WTC11 (cell line): Measurements from ENCODE around the gene C2orf92. TPM values are rescaled to one million over a fixed set of nuclear protein-coding genes. Genes with fewer than 3 reads are reported as not detected.

Experiments
- ATAC-seq: fragments of 200-7000 bp; cut with Tn5 transposase; 2 replicates; pipeline ENCODE4 v1.10.0; 2021; ENCODE audit warnings: mild to moderate bottlenecking, moderate library complexity
- CTCF ChIA-PET: fragments of 300-600 bp; sonication (Branson Sonifier 250); formaldehyde crosslinking; loops from one replicate; lab custom pipeline; 2021; ENCODE audit warnings: antibody characterized with exemption; lab: Charles Lee
- POLR2A ChIA-PET: fragments of 350-600 bp; sonication (Branson Sonifier 250); formaldehyde crosslinking; loops from one replicate; lab custom pipeline; 2021; ENCODE audit warnings: antibody characterized with exemption; lab: Charles Lee
- DNase-seq: peaks from one replicate; pipeline ENCODE4 v3.0.0; 2021; ENCODE audit warnings: low spot score
- H3K27ac Mint-ChIP-seq: 2 replicates; pipeline ENCODE4 v1.8.0; 2021; ENCODE audit warnings: mixed read lengths
- H3K27me3 Mint-ChIP-seq: 2 replicates; pipeline ENCODE4 v1.8.0; 2021; ENCODE audit warnings: low read depth, mild to moderate bottlenecking, moderate library complexity, mixed read lengths
- H3K36me3 Mint-ChIP-seq: 2 replicates; pipeline ENCODE4 v1.8.0; 2021; ENCODE audit warnings: mixed read lengths
- H3K4me1 Mint-ChIP-seq: 2 replicates; pipeline ENCODE4 v1.8.0; 2022; ENCODE audit warnings: mixed read lengths
- H3K4me3 Mint-ChIP-seq: 2 replicates; pipeline ENCODE4 v1.8.0; 2021; ENCODE audit warnings: mild to moderate bottlenecking, moderate library complexity, mixed read lengths
- H3K9me3 Mint-ChIP-seq: 2 replicates; pipeline ENCODE4 v1.8.0; 2021; ENCODE audit warnings: mixed read lengths
- ESRRA ChIP-seq: sonication (generic); formaldehyde crosslinking; IDR thresholded peaks from 2 replicates; pipeline ENCODE4 v1.8.1; 2022; ENCODE audit warnings: mild to moderate bottlenecking, missing genetic modification reagents, borderline replicate concordance
- FOXJ3 ChIP-seq: sonication (generic); formaldehyde crosslinking; IDR thresholded peaks from 2 replicates; pipeline ENCODE4 v1.9.0; 2021; ENCODE audit warnings: missing genetic modification reagents, mild to moderate bottlenecking, borderline replicate concordance
- FOXP1 ChIP-seq: sonication (generic); formaldehyde crosslinking; IDR thresholded peaks from 2 replicates; pipeline ENCODE4 v1.8.0; 2022; ENCODE audit warnings: missing genetic modification reagents, mild to moderate bottlenecking, moderate library complexity, borderline replicate concordance
- GTF2I ChIP-seq: fragments of 250-450 bp; sonication (Bioruptor Pico); conservative IDR thresholded peaks from 2 replicates; pipeline ENCODE4 v1.4.0; 2021; ENCODE audit warnings: mild to moderate bottlenecking
- KAT7 ChIP-seq: sonication (generic); formaldehyde crosslinking; IDR thresholded peaks from 2 replicates; pipeline ENCODE4 v1.8.1; 2023; ENCODE audit warnings: missing genetic modification reagents, mild to moderate bottlenecking, borderline replicate concordance
- MXD4 ChIP-seq: fragments of 250-450 bp; sonication (Bioruptor Pico); IDR thresholded peaks from 2 replicates; pipeline ENCODE4 v1.8.0; 2021; ENCODE audit warnings: mild to moderate bottlenecking, moderate library complexity, borderline replicate concordance
- NFYB ChIP-seq: sonication (generic); formaldehyde crosslinking; conservative IDR thresholded peaks from 2 replicates; pipeline ENCODE4 v1.8.0; 2022; ENCODE audit warnings: low read depth, missing genetic modification reagents
- SMAD3 ChIP-seq: sonication (generic); formaldehyde crosslinking; IDR thresholded peaks from 2 replicates; pipeline ENCODE4 v1.8.0; 2022; ENCODE audit warnings: missing genetic modification reagents, mild to moderate bottlenecking, borderline replicate concordance
- TP53 ChIP-seq: sonication (generic); formaldehyde crosslinking; IDR thresholded peaks from 2 replicates; pipeline ENCODE4 v1.8.1; 2023; ENCODE audit warnings: mild to moderate bottlenecking, missing genetic modification reagents
- ZNF416 ChIP-seq: fragments of 250-450 bp; sonication (Bioruptor Pico); IDR thresholded peaks from 2 replicates; pipeline ENCODE4 v1.9.0; 2021; ENCODE audit warnings: mild to moderate bottlenecking, inconsistent platforms
- ZNF671 ChIP-seq: fragments of 250-450 bp; sonication (Bioruptor Pico); IDR thresholded peaks from 2 replicates; pipeline ENCODE4 v1.8.0; 2021; ENCODE audit warnings: mild to moderate bottlenecking
- total RNA-seq: library from RNA; stranded (reverse); gene quantifications from 3 replicates; pipeline ENCODE4 v1.2.3, GENCODE V29; 2021
- TF ChIP-seq, protein P1 (sequence below): sonication (generic); formaldehyde crosslinking; IDR thresholded peaks from 2 replicates; pipeline ENCODE4 v1.8.1; 2023; ENCODE audit warnings: mild to moderate bottlenecking, missing genetic modification reagents
- TF ChIP-seq, protein P2 (sequence below): sonication (generic); formaldehyde crosslinking; IDR thresholded peaks from 2 replicates; pipeline ENCODE4 v1.8.0; 2023; ENCODE audit warnings: missing genetic modification reagents, mild to moderate bottlenecking, borderline replicate concordance
- TF ChIP-seq, protein P3 (sequence below): fragments of 250-450 bp; sonication (Bioruptor Pico); IDR thresholded peaks from 2 replicates; pipeline ENCODE4 v1.8.0; 2021; ENCODE audit warnings: mild to moderate bottlenecking
- TF ChIP-seq, protein P4 (sequence below): fragments of 200-600 bp; IDR thresholded peaks from 2 replicates; pipeline ENCODE4 v1.8.0; 2022; ENCODE audit warnings: antibody characterized with exemption

C2orf92 gene
- total RNA-seq, 1 experiment from 2014 or later = 5.2 TPM

DNA sequence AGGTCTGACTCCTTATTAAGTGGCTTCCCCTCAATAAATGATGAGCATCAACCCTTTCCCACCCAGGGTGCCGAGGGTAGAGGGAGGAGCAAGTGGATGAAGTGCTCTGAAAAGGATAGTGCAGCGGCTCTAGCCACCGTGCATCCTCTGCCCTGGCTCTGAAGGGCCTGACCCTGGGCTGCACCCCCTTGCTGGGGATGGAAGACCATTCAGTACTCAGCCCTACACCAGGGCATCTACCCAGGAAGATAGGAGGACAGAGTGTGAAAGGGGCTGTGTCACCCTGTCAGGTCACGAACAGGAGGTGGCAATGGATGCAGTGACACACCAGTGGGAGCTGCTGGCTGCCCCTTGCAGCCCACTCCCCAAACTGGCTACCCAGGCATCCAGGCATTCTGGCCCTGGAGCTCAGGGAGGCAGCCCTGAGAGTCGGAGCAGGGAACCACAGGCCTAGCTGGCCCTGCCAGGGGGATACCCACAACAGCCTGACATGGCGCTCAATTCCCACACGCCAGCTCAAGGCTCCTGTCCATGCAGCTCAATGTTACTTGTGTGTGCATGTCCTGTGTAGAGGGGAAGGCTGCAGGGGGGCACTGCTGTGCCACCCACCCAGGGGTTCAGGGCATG, 13.3 kb upstream of the C2orf92 start (continued):
- no peak for TF ChIP-seq TP53 (CRISPR knock-in tag)
- no peak for TF ChIP-seq ESRRA (CRISPR knock-in tag)
- TF ChIP-seq, protein P1, sequence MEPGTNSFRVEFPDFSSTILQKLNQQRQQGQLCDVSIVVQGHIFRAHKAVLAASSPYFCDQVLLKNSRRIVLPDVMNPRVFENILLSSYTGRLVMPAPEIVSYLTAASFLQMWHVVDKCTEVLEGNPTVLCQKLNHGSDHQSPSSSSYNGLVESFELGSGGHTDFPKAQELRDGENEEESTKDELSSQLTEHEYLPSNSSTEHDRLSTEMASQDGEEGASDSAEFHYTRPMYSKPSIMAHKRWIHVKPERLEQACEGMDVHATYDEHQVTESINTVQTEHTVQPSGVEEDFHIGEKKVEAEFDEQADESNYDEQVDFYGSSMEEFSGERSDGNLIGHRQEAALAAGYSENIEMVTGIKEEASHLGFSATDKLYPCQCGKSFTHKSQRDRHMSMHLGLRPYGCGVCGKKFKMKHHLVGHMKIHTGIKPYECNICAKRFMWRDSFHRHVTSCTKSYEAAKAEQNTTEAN (CRISPR knock-in tag) = no peak

DNA sequence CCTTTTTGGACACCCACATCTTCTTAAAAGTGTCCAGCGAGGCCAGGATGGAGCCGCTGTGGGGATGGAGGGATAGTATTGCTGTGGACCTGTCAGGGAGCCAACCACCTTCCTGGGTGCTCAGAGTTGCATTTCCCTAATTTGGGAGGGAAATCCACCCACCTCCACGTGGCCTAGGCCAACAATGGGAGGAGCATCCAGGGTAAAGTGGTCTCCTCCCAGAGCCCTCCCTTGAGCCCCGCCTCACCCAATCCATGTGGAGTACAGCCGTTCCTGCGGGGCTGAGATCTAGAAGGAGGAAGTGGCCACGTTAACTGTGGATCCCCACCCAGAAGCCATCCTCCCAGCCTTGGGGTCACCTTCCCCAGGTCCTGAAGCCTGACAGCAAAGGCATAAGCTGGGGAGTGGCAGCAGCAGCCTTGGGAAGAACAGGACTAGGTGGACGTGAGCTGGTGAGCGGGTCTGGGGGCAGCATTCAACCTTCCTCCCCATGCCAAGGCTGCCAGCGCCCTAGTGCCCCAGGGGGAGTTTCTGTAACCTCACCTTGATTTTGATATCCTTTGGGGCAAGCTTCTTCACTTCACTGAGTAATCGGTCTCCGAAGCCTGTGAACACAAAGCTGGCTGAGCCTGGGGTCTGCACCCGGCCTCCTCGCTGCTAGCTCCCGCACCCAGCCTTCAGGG, 12.5 kb upstream of the C2orf92 start:
- H3K4me3 Mint-ChIP-seq = no peak overlapping the region
- POLR2A ChIA-PET = interaction anchor here (1.3 kb wide), 1 partner anchor 11 kb away, joined by 3 read pairs; the partner anchor contains the start of gene COX5B
- TF ChIP-seq, protein P2, sequence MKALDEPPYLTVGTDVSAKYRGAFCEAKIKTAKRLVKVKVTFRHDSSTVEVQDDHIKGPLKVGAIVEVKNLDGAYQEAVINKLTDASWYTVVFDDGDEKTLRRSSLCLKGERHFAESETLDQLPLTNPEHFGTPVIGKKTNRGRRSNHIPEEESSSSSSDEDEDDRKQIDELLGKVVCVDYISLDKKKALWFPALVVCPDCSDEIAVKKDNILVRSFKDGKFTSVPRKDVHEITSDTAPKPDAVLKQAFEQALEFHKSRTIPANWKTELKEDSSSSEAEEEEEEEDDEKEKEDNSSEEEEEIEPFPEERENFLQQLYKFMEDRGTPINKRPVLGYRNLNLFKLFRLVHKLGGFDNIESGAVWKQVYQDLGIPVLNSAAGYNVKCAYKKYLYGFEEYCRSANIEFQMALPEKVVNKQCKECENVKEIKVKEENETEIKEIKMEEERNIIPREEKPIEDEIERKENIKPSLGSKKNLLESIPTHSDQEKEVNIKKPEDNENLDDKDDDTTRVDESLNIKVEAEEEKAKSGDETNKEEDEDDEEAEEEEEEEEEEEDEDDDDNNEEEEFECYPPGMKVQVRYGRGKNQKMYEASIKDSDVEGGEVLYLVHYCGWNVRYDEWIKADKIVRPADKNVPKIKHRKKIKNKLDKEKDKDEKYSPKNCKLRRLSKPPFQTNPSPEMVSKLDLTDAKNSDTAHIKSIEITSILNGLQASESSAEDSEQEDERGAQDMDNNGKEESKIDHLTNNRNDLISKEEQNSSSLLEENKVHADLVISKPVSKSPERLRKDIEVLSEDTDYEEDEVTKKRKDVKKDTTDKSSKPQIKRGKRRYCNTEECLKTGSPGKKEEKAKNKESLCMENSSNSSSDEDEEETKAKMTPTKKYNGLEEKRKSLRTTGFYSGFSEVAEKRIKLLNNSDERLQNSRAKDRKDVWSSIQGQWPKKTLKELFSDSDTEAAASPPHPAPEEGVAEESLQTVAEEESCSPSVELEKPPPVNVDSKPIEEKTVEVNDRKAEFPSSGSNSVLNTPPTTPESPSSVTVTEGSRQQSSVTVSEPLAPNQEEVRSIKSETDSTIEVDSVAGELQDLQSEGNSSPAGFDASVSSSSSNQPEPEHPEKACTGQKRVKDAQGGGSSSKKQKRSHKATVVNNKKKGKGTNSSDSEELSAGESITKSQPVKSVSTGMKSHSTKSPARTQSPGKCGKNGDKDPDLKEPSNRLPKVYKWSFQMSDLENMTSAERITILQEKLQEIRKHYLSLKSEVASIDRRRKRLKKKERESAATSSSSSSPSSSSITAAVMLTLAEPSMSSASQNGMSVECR (CRISPR knock-in tag) = no peak
- TF ChIP-seq FOXJ3 (CRISPR knock-in tag) = no peak
- no peak for TF ChIP-seq GTF2I (CRISPR knock-in tag)
- no peak for TF ChIP-seq ZNF671 (CRISPR knock-in tag)
- no peak for TF ChIP-seq SMAD3 (CRISPR knock-in tag)
- TF ChIP-seq ZNF416 (CRISPR knock-in tag) = no peak
- no peak for TF ChIP-seq MXD4
- no peak for TF ChIP-seq FOXP1
- TF ChIP-seq, protein P3, sequence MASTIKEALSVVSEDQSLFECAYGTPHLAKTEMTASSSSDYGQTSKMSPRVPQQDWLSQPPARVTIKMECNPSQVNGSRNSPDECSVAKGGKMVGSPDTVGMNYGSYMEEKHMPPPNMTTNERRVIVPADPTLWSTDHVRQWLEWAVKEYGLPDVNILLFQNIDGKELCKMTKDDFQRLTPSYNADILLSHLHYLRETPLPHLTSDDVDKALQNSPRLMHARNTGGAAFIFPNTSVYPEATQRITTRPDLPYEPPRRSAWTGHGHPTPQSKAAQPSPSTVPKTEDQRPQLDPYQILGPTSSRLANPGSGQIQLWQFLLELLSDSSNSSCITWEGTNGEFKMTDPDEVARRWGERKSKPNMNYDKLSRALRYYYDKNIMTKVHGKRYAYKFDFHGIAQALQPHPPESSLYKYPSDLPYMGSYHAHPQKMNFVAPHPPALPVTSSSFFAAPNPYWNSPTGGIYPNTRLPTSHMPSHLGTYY = no peak
- no peak for TF ChIP-seq NFYB (CRISPR knock-in tag)
- TF ChIP-seq KAT7 (CRISPR knock-in tag) = no peak
- TF ChIP-seq, protein P4, sequence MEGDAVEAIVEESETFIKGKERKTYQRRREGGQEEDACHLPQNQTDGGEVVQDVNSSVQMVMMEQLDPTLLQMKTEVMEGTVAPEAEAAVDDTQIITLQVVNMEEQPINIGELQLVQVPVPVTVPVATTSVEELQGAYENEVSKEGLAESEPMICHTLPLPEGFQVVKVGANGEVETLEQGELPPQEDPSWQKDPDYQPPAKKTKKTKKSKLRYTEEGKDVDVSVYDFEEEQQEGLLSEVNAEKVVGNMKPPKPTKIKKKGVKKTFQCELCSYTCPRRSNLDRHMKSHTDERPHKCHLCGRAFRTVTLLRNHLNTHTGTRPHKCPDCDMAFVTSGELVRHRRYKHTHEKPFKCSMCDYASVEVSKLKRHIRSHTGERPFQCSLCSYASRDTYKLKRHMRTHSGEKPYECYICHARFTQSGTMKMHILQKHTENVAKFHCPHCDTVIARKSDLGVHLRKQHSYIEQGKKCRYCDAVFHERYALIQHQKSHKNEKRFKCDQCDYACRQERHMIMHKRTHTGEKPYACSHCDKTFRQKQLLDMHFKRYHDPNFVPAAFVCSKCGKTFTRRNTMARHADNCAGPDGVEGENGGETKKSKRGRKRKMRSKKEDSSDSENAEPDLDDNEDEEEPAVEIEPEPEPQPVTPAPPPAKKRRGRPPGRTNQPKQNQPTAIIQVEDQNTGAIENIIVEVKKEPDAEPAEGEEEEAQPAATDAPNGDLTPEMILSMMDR = no peak
- H3K27ac Mint-ChIP-seq = no peak overlapping the region
- peaks cover 7% of the 10 kb centered on the region for H3K4me1 Mint-ChIP-seq
- H3K27me3 Mint-ChIP-seq = no peaks in the 10 kb centered on the region
- CTCF ChIA-PET = interaction anchor here (1.0 kb wide), 1 partner anchor 67 kb away, joined by 3 read pairs; no protein-coding TSS in a partner anchor
- DNase-seq (no peak), ATAC-seq (peak; percentile 71)
- peaks cover 22% of the 10 kb centered on the region for H3K9me3 Mint-ChIP-seq
- H3K36me3 Mint-ChIP-seq = peaks cover 51% of the 10 kb centered on the region
